GM18508 (cell line): ENCODE measurements around the gene CAPN13.
"Not testable (repeated sequence)": the region's sequence is repeated elsewhere in the genome, so short reads cannot be mapped to it uniquely, and the experiment has no call there.

Source experiments
- ATAC-seq: cut with Tn5 transposase; IDR thresholded peaks from one replicate; pipeline ENCODE4 v1.9.1; 2021; ENCODE audit warnings: moderate number of reproducible peaks; ENCODE audit not compliant: insufficient read depth, unreplicated experiment

The CAPN13 gene

GRCh38 chr2:30708491-30709290 is 98.6 kb downstream of the CAPN13 start:
- ATAC-seq, result no peak

DNA sequence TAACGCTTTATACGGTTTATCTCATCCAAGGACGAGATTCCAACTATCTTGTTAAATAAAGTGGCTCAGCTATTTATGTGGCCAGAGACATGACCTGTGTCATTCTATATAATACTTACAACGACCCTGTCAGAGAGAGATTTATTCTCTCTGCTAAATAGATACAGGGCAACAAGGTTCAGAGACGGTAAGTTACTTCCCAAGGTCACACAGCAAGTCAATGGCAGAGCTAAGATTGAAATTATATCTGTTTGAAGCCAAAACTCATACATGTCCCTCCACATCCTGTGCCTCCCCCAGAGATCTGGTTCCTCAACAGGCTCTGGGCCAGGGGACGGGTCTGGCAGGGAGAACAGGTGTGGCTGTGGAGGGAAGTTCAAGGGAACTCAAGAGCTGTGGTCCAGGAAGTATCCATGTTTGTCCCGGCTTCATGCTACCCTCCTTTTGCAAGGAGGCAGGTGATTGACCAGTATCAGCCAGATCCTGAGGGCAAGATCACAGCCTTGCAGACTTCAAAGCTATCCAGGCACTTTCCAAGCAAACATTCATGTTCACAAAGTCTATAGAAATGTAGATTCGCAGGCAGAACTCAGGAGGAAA is 99.8 kb downstream of the CAPN13 start:
- ATAC-seq, result no peak

- no peak for ATAC-seq
These were observed 100.5 kb downstream of the CAPN13 start for GRCh38 chr2:30706534-30707303.

- no peak for ATAC-seq
These were observed 101.3 kb downstream of the CAPN13 start for GRCh38 chr2:30705711-30706533.

DNA sequence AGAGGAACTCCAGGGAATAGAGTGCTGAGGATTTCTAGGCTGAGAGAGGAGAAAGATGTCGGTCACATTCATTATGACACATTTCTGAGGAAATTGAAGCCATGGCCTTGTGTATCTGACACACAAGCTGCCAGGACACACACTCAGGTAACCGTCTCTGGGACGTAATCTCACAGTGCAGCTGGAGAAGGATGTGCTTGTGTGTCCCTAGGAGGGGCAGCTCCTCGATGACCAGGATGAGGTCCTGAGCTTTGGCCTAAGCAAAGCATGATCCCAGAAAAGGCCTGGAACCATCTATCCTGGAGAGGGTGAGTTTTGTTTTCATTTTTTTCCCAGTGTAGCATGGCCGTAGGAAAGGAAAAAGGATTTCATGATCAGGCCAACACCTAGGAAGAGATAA is 102.2 kb downstream of the CAPN13 start:
- no peak for ATAC-seq

DNA sequence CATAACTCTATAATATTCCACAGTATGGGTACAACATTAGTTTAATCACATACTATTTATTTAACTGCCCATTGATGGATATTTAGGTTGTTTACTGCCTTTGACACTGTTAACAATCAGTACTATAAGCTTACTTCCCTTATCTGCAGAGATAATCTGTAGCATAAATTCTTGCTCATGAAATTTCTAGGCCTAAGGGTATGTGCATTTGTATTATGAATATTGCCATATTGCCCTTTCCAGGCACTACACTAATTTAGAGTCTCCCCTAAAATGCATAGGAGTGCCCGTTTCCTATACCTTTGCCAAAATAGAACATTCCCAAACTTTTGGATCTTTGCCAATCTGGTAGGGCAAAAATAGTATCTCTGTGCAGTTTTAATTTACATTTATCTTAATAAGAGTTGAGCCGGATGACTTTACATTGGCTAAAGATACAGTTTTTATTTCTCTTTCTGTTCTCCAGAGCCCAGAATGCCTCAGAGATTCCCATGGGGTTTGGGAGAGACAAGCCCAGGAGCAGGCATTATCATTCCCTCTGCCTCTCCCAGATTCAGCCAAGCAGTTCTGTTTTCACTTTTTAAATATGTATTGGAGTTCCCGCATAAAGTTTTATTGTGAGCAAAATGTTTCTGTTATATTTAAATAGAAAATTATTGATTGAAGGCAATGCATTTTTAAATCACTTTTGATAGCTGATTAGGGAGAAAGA is 102.8 kb downstream of the CAPN13 start:
- no peak for ATAC-seq

GRCh38 chr2:30702694-30703093 is 104.6 kb downstream of the CAPN13 start:
- ATAC-seq, result no peak

- no peak for ATAC-seq
These were observed 105.5 kb downstream of the CAPN13 start for GRCh38 chr2:30701782-30702181.

GRCh38 chr2:30697242-30698103 is 109.8 kb downstream of the CAPN13 start:
- not testable (repeated sequence) for ATAC-seq

- no peak for ATAC-seq
These were observed 111.5 kb downstream of the CAPN13 start for GRCh38 chr2:30695749-30696148.

DNA sequence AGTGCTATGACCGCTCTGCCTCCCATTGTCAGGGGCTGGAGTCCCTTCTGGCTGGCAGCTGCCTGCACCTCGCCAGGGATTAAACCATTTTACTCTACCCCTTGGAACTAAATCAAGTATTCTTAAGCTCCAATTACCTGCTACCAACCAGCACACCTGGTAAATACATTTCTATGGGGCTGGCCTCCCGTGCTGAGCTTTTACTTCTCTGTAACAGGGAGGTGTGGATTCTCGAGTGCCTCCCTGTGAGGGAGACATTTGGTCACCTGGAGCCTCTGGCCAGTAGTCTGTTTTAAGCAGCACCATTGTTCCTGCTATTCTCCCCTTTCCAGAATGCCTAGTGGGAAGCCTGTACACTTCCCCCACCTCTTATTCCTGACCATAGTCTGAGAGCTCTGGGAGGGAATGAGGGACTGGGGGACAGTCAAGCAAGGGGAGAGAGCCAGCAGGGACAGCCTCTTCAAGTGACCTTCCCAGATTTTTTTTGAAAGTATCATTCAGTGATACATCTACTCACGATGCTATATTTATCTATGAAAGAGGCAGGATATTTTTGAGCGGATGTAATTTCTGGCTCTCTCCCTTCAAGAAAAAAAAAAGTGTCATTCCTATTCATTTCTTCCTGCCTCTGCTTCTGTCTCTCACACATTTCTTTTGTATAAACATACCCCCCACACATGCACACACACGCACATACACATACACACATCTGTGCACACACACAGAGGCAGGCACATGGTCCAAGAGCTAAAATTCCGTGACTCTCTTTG is 112.8 kb downstream of the CAPN13 start:
- ATAC-seq, result no peak

DNA sequence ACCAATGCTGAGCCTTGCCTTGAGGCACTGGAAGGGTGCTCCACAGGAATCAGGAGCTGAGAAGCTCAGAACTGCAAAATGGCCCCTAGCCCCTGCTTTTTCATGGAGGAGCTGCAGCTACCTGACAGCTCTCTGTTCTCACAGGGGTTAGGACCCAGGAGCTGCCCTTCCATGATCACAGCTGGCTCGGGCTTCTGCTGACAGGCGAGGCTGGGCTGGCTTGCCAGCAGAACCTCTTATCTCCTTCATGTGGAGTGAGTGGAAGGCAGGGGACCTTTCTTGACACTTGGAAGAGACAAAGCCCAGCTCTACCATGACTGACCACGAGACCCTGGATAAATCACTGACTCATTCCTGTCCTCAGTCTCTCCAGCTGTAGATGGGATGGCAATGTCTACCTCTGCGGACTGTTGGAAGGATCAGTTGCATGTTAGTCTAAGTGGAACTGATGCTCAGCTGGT is 113.4 kb downstream of the CAPN13 start:
- ATAC-seq, result no peak

DNA sequence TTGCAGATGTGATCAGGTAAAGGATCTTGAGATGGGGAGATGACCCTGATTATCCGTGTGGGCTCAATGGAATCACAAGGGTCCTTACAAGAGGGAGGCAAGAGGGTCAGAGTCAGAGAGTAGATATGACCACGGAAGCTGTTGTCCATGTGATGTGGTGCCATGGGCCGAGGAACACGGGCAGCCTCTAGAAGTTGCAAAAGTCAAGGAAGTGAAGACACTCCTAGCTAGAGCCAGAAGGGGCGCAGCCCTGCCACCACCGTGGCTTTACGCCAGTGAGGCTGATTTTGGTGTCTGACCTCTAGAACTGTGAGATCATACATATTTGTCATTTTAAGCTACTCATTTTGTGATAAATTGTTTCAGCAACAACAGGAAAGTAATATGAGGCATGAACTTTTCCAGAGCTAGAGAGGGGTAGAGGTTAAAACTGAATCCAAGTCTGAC is 114.4 kb downstream of the CAPN13 start:
- ATAC-seq, result no peak

DNA sequence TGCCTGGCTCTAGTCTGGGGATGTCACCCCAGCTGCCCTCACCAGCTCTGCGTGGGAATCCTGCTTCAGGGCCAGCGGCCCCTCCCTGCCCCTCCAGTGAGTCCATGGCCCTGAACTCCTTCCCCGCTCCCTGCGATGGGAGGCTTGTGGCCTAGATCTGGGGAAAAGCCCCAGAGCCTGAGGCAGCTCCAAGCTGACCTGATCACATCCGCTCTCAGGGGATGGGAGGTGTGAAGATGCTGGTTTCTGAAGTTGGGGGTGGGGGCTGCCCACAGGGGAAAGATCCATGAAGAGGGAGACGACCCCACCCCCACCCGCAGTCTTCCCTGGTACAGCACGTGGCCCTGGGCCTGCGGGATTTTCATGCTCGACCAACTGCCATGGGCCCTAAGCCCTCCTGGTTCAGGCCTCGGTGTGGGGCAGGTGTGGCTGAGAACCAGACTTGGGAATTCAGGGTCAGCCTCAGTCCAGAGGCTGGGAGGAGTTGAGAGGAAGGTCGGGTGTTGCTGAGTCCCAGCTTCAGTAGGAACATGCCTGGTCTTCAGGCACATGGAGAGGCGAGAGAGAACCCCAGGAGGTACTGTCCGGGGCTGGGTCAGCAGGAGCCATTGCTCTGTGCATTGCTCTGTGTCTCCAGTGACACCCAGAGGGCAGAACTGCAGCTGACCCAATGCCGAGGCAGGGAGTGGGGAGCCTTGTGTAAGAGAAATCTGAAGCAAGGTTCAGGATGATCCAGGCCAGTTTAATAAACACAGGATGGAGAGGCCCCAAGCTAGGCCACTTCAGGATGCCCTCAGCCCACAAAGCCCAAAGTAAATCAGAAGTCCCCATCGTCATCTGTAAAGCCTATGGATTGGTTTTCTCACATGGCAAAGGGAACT is 115.1 kb downstream of the CAPN13 start:
- no peak for ATAC-seq

DNA sequence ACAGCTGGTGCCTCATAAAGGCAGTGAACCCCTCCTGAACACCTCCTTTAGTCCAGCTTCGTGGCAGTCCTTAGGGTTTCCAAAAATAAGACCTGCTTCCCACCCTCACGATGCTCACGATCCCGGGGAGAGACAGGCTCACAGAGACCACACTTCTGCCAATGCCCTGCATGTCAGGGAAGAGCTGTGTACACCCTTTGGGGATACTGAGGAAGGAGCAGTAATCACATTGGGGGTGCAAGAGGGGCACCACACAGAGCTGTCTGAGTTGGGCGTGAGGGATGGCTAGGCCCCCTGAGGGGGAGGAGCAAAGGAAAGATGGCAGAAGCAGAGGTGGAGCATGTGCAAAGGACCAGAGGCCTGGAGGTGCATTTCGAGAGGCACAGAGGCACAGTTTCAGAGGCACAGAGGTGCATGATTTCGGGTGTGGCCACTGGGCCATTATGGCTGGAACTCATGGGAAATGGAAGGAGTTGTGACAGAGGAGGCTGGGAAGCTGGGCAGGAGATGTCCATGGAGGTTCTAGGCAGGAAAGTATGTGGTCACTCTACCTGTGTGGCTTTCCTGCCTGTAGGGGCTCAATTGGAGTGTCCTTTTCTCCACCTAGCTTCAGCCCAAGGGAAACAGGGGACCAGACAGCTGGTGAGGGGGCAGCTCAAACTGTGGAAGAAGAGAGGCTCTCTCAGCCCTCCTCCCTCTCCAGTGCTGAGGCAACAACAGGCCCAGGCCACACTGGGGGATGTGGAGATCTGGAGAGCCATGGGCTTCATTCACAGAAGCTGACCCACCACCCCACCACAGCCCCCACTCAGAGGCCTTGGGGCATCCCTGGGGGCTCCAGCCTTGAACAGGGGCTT is 115.9 kb downstream of the CAPN13 start:
- no peak for ATAC-seq

GRCh38 chr2:30690126-30690561 is 117.1 kb downstream of the CAPN13 start:
- ATAC-seq, result no peak
